Hematopoietic multipotent progenitor cell treated with erythropoietin and hydrocortisone succinate and interleukin-3 and kit ligand, for 8 days (in vitro differentiated cells): ENCODE results near the gene C16orf92.
A peak's percentile ranks its signal among the peaks of the same experiment; 100 is the strongest.

ENCODE experiments used
- DNase-seq: peaks from one replicate; pipeline ENCODE4 v3.0.0-alpha.2; 2015

Gene C16orf92

DNA sequence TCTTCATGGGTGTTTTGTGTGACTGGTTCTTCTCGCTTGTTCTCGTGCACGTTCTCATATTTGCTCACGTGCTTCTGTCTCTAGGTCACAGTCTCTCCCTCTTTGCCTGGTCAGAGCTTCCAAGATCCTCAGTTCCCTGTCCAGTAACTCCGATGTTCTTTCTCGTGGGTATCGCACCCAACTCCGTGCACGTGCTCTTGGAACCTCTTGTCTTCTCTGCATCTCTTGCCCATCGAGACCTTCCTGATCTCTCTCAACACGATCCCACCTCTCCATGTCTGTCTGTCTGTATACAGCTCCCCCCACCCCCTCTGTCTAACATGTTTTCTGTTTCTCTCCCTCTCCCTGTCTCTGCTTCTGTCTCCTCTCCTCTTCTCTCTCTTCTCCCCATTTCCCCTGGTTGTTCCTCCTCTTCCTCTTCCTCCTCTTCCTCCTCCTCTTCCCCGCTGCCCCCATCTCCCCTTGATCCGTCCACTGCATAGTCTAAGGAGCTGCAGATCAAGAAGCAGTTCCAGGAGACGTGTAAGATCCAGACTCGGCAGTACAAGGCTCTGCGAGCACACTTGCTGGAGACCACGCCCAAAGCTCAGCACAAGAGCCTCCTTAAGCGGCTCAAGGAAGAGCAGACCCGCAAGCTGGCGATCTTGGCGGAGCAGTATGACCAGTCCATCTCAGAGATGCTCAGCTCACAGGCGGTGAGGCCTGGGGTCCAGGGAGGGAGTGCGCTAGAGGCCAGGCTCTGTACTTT lies 33.7 kb upstream of the C16orf92 start:
- DNase-seq, result no peak

DNA sequence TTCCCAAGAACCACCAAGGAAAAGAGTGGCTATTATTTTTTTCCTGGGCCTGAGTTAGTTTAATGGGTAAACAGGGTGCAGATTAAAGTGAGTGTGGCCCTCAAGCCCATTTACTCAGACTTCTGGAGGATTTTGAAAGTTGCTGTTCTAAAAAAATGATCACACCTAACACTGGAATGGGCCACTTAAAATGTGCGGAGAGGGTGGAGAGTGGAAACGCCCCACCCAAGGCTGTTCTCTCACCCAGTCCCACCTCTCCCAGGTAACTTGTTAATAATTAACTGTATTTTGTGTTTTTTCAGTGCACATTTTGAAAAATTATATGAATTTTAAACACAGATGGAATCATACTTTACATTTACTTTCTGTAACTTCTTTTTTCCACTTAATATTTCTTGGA lies 33.0 kb upstream of the C16orf92 start:
- no peak for DNase-seq

DNA sequence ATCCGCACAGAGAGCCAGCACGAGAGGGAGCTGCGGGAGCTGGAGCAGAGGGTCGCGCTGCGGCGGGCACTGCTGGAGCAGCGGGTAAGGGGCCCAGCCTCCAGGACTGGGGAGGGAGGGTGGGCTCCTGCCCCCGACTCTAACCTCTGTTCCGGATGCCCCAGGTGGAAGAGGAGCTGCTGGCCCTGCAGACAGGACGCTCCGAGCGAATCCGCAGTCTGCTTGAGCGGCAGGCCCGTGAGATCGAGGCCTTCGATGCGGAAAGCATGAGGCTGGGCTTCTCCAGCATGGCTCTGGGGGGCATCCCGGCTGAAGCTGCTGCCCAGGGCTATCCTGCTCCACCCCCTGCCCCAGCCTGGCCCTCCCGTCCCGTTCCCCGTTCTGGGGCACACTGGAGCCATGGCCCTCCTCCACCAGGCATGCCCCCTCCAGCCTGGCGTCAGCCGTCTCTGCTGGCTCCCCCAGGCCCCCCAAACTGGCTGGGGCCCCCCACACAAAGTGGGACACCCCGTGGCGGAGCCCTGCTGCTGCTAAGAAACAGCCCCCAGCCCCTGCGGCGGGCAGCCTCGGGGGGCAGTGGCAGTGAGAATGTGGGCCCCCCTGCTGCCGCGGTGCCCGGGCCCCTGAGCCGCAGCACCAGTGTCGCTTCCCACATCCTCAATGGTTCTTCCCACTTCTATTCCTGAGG lies 32.0 kb upstream of the C16orf92 start:
- no peak for DNase-seq

GRCh38 chr16:29991571-29991904 lies 31.5 kb upstream of the C16orf92 start:
- no peak for DNase-seq

GRCh38 chr16:29992344-29992967 lies 30.5 kb upstream of the C16orf92 start:
- peak; percentile 22 for DNase-seq

- no peak for DNase-seq
These were observed 29.7 kb upstream of the C16orf92 start for GRCh38 chr16:29993191-29993902.

DNA sequence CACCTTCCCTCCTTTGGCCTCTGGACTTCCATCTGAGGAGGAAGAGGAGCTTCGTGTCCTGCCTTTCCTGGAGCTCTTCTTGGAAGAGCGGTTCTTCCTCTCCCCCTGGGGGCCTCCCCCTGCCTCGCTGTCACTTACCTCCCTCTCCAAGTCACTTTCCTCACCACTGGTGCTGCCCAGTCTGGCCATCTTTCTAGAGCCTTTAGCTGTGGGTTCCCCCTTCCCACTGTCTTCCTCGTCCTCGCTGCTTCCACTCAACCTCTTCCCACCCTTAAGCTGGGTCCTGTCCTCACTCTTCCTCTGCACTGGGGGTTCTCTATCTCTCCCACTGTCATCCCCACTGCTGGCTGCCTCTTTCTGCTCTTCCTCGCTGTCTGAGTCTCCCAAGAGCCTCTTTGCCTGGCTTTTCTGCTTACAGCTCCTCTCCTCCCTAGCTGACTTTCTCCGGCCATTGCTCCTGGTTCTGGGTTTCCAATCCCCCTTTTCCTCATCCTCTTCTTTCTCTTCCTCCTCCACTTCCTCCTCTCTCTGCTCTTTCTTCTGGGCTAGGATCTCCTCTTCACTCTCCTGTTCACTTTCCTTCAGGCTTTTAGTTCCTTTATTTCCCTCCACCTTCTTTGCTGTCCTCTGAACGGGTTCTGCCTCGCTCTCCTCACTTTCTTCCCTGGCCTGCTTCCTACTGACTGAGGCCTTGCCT lies 28.9 kb upstream of the C16orf92 start:
- no peak for DNase-seq

DNA sequence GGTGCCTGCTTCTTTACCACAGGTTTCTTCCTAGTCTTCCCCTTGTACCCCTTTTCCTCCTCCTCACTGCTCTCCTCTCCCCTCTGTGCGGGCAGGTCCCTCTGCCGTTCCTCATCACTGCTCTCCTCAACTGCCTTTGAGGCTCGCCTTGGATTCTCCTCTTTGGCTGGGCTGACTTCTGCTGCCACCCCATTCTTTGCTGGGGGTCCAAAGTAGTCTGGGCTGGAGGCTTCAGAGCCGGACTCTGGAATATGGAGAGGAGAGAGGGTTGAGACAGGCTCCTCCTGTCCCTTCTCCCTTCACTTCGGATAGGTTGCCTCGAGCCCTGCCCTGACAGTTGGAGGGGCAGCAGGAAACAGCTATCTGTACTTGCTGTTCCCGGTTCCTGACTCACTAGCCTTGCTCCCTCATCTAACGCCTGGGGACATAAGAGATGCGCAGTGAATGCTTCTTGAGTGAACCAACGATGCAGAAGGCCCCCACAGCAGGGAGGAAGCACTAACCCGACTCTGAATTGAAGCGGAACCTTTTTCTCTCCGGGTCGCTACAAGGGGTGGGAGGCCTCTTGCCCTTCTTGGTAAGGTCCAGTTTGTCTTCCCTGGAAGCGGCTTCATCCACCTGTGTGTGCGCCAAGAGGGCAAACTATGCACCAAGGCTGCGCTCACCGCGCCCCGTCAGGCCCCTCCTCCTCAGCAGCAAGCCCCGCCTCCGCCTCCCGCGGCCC lies 28.2 kb upstream of the C16orf92 start:
- DNase-seq, result peak; percentile 69

DNA sequence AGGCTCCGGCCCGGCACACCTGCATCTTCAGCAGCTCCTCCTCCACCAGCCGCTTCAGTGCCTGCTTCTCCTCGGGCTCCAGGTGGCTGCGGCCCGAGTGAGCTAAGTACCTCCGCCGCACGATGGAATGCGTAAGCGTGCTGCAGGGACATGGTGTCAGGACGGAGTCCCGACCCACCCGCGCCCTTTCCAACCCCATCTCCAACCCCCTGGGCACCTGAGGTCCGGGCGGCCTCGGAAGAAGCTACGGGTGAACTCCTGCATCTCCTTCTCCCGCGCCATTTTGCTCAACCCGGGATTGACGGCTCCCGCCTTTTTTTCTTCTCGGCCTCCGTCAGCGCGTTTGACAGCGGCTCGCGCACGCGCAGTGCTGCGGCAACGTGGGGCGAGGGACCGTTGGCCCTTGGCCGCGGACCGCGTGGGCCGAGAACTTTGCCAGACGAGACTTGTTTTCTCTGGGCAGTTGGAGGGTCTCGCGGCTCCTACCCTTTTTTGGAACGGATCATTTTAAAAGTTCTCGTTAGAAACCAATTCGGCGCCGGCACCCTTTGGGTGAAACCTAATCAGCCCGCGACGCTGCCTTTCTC lies 27.6 kb upstream of the C16orf92 start, which contains the start of gene HIRIP3:
TSS of gene HIRIP3 (minus strand) at position 294 of the 587 bp plus-strand sequence. CDS start at position 282, 12 bp downstream.
- peak; percentile 92 for DNase-seq

GRCh38 chr16:29995911-29996765 lies 26.9 kb upstream of the C16orf92 start, which contains the start of gene INO80E:
INO80E (plus strand) TSS chr16:29996241; CDS start chr16:29996311, 70 bp downstream.
- peak; percentile 96 for DNase-seq

- DNase-seq, result peak; percentile 22
These were observed 26.2 kb upstream of the C16orf92 start for GRCh38 chr16:29996766-29997250.

DNA sequence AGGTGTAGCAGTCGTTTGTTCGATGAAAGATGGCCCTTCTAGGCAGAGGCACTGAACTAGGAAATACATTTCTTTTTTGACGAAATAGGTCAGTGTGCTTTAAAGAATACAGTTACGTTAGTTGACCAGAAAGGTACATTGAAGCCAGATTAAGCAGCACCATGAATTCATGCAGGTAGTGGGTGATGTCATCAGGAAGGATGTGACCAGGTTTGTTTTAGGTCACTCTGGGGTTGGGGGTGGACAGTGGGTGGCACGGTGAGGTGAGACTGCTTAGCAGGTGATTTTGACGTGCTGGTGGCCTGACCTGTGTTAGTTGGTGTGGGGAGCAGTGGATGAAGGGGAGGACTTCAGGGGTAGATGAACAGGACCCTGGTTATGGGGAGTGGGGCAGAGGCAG lies 23.4 kb upstream of the C16orf92 start:
- no peak for DNase-seq

DNA sequence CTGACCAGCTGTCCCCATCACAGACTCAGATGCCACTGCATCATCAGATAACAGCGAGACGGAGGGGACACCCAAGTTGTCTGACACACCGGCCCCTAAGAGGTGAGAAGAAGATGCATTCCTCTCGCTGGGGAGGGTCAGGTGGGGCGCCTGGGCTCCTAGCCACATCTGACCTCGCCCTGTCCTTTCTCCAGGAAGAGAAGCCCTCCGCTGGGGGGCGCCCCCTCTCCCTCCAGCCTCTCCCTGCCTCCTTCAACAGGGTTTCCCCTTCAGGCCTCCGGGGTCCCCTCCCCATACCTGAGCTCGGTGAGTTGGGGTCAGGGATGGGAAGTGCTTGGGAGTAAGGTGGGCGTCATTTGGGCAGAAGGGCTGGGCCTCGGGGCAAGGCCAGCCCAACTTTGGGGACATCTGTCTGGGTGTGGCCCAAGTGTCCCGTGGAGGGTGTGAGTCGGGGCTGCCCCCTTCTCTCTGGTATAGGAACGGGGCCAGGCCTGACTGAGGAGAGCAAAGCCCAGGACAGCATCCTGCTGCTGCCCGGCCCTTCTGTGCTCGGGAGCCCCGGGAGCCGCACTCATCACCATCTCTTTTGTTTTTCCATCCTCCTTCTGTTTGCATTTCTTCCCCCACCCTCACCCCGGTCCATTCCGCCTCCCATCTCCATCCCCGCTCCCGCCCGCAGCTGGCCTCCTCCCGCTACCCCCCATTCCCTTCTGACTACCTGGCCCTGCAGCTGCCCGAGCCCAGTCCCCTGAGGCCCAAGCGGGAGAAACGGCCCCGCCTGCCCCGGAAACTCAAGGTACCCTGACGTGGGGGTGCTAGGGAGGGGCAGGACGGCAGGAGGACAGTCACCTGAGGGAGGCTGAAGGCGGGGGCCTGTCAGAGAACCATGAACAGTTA lies 22.0 kb upstream of the C16orf92 start:
- DNase-seq, result no peak

GRCh38 chr16:30002614-30003346 lies 20.2 kb upstream of the C16orf92 start:
- no peak for DNase-seq

- DNase-seq, result no peak
These were observed 19.2 kb upstream of the C16orf92 start for GRCh38 chr16:30003670-30004423.

DNA sequence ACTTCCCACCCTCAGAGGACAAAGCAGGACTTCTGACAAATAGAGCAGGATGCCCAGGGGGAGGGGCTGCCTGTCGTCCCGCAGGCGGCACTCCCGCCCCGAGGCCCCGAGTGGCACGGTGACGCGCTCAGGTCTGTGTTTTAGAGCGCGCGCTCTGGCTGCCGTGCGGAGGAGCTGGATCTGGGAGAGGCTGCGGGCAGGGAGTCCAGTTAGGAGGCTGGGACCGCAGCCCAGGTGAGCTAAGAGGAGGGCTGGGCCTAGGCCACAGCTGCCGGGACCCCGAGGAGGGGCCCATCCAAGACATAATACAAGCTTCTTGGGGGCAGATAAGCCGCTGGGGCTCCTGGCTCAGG lies 18.6 kb upstream of the C16orf92 start:
- DNase-seq, result no peak

- DNase-seq, result no peak
These were observed 18.2 kb upstream of the C16orf92 start for GRCh38 chr16:30004811-30005242.
